AG04450 (cell line): ENCODE results near the gene YIF1A. TPM values are rescaled to one million over a fixed set of nuclear protein-coding genes. Genes with fewer than 3 reads are reported as not detected.

ENCODE experiments used
- CTCF ChIA-PET: fragments of 300-600, 350-600 bp; formaldehyde crosslinking; extraction: SDS; loops from one replicate; lab custom pipeline; 2022; ENCODE audit warnings: antibody characterized with exemption, inconsistent platforms; lab: Charles Lee
- POLR2A ChIA-PET: fragments of 350-600 bp; formaldehyde crosslinking; extraction: SDS; loops from one replicate; lab custom pipeline; 2021; ENCODE audit warnings: antibody characterized with exemption, inconsistent platforms; lab: Yijun Ruan, JAX
- DNase-seq: peaks from one replicate; pipeline ENCODE4 v3.0.0-alpha.2; 2011; ENCODE audit warnings: low read depth, low spot score
- H3K27ac ChIP-seq: one replicate; pipeline ENCODE4 v1.5.1; 2012; ENCODE audit warnings: low read depth, low read length, control low read depth
- H3K27me3 ChIP-seq: one replicate; pipeline ENCODE4 v1.6.0; 2012; ENCODE audit warnings: low read length; ENCODE audit not compliant: control insufficient read depth, insufficient read depth
- H3K4me3 ChIP-seq: 2 replicates; pipeline ENCODE4 v1.5.1; 2011; ENCODE audit warnings: mild to moderate bottlenecking, low read depth, low read length, control low read depth
- H3K9me3 ChIP-seq: 2 replicates; pipeline ENCODE4 v1.5.1; 2012; ENCODE audit warnings: low read length; ENCODE audit not compliant: control insufficient read depth, insufficient read depth
- CTCF ChIP-seq: IDR thresholded peaks from 2 replicates; pipeline ENCODE4 v1.5.1; 2011; ENCODE audit warnings: low read depth, low read length, control low read depth, inconsistent platforms
- polyA plus RNA-seq: library from polyadenylated mRNA; depleted of rRNA; stranded (reverse); fragments of >200 nt; gene quantifications from 2 replicates; pipeline ENCODE4 v1.2.3, GENCODE V29; 2011

The YIF1A gene
- polyA plus RNA-seq, 1 experiment = 126 TPM

- DNase-seq = no peak
- no peak overlapping the region for H3K4me3 ChIP-seq
- H3K27ac ChIP-seq = no peak overlapping the region
- ChIA-PET CTCF (no interaction called here), POLR2A (no interaction called here)
- TF ChIP-seq CTCF = no peak
- no peaks in the 10 kb centered on the region; the same call in 1 of the 2 replicates for H3K9me3 ChIP-seq
- H3K27me3 ChIP-seq = peaks cover 30% of the 10 kb centered on the region
Measured at GRCh38 chr11:66293777-66294625, 5.1 kb upstream of the YIF1A start.

DNA sequence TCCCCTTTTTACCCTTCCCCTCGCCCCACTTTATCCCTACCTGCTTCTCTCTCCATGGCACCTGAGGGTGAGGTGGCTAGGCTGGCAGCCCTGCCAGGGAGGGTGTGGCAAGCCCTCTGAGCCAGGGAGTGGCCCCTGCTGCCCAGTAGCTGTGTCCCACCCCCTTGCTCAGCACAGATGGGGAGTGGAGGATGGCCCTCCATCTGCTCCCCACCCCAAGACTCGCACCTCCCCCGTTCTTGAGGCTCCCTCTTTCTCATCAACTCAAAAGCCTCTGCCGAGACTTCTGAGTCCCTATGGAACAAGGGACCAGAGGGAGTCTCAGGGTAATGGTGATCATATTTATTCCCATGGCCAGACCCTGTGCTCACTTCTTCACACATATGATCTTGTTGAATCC is 4.4 kb upstream of the YIF1A start:
- TF ChIP-seq CTCF = no peak
- Histone ChIP-seq H3K27me3 (peaks cover 30% of the 10 kb centered on the region), H3K4me3 (no peak overlapping the region), H3K27ac (no peak overlapping the region), H3K9me3 (no peaks in the 10 kb centered on the region; the same call in 1 of the 2 replicates)
- DNase-seq = no peak
- CTCF ChIA-PET = no interaction called here
- POLR2A ChIA-PET = no interaction called here

- POLR2A ChIA-PET = no interaction called here
- CTCF ChIA-PET = no interaction called here
- Histone ChIP-seq H3K27ac (no peak overlapping the region), H3K9me3 (no peaks in the 10 kb centered on the region; the same call in 1 of the 2 replicates), H3K27me3 (peaks cover 27% of the 10 kb centered on the region), H3K4me3 (no peak overlapping the region)
- TF ChIP-seq CTCF = no peak
- no peak for DNase-seq
Measured at GRCh38 chr11:66292543-66293332, 3.8 kb upstream of the YIF1A start.

- POLR2A ChIA-PET = interaction anchor here (0.9 kb wide), 1 partner anchor 10 kb away, joined by 3 read pairs; no protein-coding TSS in a partner anchor
- CTCF ChIA-PET = interaction anchor here (1.4 kb wide), 1 partner anchor 10 kb away, joined by 6 read pairs; no protein-coding TSS in a partner anchor
Measured at GRCh38 chr11:66291706-66292542, 3.0 kb upstream of the YIF1A start, which contains the start of gene TMEM151A. Gene TMEM151A, plus strand, starts transcription at chr11:66291894. Its CDS starts 120 bp downstream, at chr11:66292014.

More at GRCh38 chr11:66291706-66292542, 3.0 kb upstream of the YIF1A start, which contains the start of gene TMEM151A:
- H3K27me3 ChIP-seq = peaks cover 19% of the 10 kb centered on the region
- no peak within 1 kb of the TSS for H3K27ac ChIP-seq
- H3K9me3 ChIP-seq = no peaks in the 10 kb centered on the region; the same call in 1 of the 2 replicates
- TF ChIP-seq CTCF = no peak
- no peak within 1 kb of the TSS for H3K4me3 ChIP-seq
- DNase-seq = no peak
